ENCODE data around the gene MRPS7. TPM values are rescaled to one million over a fixed set of nuclear protein-coding genes. Genes with fewer than 3 reads are reported as not detected.

MRPS7 gene
- total and polyA plus RNA-seq, 8 donors = 41.0 to 70.4 (median 58.0) TPM

DNA sequence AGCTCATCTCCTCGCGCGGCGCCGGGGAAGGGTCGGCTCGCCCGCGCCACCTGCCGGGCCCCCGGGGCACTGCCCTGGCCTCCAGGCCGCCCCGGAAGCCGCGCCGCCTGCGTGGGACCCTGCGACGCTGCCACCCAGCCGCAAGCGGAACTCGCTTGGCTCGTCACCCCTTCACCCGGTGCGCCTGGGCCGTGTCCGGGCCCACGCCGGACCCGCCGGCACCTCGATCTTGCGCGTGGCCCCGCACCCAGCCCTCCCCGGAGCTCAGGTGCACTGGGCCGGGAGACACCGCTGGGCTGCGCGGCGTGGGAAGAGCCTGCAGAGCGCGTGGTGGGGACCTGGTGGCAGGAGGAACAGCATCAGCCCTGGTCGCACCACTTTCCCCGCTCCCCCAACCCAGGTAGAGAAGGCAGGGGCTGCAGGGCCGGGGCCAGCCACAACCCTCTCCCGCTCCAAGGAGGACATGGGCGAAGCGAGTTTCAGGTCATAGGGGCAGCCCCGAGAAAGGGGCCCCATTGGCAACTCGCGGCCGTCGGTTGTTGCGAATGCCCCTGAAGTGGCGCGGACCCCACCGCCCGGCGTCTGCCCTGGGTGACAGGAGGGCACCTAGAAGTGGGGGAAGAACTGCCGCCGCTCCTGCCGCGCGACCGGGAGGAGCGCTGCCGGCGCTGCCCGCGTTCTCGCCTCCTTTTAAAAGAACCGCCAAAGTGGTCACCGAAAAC, 9.7 kb downstream of the MRPS7 start:
- no peaks in the 10 kb centered on the region for H3K27me3 ChIP-seq
- H3K9me3 ChIP-seq = no peaks in the 10 kb centered on the region
- H3K36me3 ChIP-seq = peaks cover 0 to 45% of the 10 kb centered on the region in 2 donors
- peaks cover 13 to 58% of the 10 kb centered on the region in 2 donors for H3K4me1 ChIP-seq
- intact Hi-C loops (cut with DNase I) = no loop called here
- TF ChIP-seq, protein P1, sequence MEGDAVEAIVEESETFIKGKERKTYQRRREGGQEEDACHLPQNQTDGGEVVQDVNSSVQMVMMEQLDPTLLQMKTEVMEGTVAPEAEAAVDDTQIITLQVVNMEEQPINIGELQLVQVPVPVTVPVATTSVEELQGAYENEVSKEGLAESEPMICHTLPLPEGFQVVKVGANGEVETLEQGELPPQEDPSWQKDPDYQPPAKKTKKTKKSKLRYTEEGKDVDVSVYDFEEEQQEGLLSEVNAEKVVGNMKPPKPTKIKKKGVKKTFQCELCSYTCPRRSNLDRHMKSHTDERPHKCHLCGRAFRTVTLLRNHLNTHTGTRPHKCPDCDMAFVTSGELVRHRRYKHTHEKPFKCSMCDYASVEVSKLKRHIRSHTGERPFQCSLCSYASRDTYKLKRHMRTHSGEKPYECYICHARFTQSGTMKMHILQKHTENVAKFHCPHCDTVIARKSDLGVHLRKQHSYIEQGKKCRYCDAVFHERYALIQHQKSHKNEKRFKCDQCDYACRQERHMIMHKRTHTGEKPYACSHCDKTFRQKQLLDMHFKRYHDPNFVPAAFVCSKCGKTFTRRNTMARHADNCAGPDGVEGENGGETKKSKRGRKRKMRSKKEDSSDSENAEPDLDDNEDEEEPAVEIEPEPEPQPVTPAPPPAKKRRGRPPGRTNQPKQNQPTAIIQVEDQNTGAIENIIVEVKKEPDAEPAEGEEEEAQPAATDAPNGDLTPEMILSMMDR (IDR thresholded peaks at IDR 0.05) = peak; percentile 74 to 89
- peak overlapping the region; percentile 73 to 86 for H3K4me3 ChIP-seq
- ATAC-seq = peak; percentile 87
- peak in 3 of 4 donors; percentile 82 to 98 (median 84) for DNase-seq
- peak overlapping the region; percentile 81 to 95 for H3K27ac ChIP-seq

DNA sequence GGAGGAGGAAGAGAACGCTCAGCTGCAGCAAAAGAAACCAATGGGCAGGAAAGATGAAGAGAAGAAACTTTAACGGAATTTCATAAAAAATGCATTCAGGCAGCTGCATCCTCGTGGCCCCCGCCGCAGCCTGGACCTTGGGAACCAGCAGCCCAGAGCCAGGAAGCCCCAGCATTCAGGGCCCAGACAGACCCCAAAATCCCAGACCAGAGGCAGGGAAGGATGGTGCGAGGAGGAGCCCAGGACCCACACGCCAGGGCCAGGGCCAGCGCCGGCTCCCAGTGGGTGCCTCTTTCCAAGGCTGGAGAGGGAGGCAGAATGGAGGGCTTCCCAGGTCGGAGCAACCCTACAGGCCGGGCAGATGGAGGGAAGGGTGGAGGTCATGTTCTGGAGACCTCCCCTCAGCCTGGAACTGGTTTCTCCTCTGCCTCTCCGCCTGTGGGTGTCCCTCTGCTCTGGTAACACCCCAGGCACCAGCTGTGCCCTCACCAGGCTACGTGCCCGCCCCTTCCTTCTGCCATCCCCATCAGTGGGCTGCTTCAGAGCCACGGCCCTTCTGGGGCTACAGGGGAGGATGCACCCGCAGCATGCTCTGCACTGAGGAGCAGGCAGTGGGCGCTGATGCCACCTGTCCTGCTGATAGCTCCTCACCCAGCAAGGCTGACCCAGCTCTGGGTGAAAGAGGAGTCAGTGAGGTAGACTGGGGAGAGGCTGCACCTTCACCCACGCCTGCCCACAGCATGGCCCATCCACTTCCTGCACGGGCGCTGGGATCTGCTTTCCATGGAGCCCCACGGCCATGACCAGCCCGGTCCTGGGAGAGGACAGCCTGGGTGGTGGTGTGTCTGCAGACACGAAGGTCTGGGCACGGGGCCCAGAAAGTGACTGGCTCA, 10.5 kb downstream of the MRPS7 start:
- Histone ChIP-seq H3K27me3 (no peaks in the 10 kb centered on the region), H3K4me3 (peak overlapping the region; percentile 73 to 86), H3K27ac (peak overlapping the region; percentile 81 to 95), H3K4me1 (peaks cover 13 to 52% of the 10 kb centered on the region in 2 donors), H3K9me3 (no peaks in the 10 kb centered on the region), H3K36me3 (peaks cover 0 to 41% of the 10 kb centered on the region in 2 donors)
- TF ChIP-seq, protein P1 (IDR thresholded peaks at IDR 0.05) = no peak
- ATAC-seq (no peak), DNase-seq (no peak)
- intact Hi-C loops (cut with DNase I) = no loop called here

DNA sequence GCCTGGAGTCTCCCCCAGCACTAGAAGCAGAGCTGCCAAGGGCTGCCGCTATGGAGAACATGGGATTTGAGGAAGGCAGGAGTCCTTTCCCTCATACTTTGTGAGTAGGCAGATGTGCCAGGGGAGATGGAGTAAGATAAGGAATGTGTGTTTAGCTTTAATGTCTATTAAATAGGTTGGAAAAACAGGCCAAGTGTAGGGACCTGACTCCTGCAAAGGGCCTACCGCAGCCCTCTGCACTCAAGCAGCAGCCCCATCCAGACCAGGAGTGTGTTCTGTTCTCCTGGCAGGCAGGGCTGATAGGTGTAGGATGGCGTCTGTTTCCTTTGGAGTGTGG, 11.1 kb downstream of the MRPS7 start:
- ATAC-seq = no peak
- H3K27me3 ChIP-seq = no peaks in the 10 kb centered on the region
- H3K9me3 ChIP-seq = no peaks in the 10 kb centered on the region
- H3K36me3 ChIP-seq = peaks cover 0 to 42% of the 10 kb centered on the region in 2 donors
- TF ChIP-seq, protein P1 (IDR thresholded peaks at IDR 0.05) = no peak
- H3K4me1 ChIP-seq = peaks cover 13 to 46% of the 10 kb centered on the region in 2 donors
- intact Hi-C loops (cut with DNase I) = no loop called here
- peak overlapping the region in 1 of 2 donors; percentile 95 for H3K27ac ChIP-seq
- no peak overlapping the region for H3K4me3 ChIP-seq
- no peak for DNase-seq

DNA sequence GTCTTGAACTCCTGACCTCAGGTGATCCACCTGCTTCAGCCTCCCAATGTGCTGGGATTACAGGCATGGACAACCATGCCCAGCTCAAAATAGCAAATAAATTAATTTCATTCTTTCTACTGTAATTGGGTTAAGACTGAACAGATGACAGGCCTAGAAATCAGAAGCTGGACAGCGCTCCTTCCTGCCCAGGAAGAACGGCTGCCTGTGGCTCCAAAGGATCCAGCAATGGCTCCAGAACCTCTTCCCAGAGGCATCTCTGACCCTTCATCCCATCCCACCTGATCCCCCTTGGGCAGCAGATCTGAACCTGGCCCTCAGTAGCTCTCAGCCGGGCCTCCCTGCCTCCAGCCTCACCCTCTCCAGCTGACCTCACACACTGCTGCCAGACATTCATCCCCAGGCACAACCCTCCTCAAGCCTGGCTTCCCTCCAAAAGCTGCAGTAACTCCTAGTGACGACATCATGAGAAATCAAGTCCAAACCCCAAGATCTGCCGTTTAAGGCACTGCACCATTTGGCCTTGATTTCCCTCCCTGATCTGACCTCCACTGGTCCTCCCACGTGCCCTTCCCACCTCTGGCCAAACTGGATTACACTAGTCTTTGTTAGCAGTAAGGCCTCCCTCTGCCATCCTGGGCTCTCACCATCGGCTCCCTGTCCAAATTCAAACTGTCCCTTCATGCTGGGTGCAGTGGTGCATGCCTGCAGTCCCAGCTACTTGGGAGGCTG, 12.5 kb downstream of the MRPS7 start:
- no peak for DNase-seq
- intact Hi-C loops (cut with DNase I) = no loop called here
- TF ChIP-seq, protein P1 (IDR thresholded peaks at IDR 0.05) = no peak

More for the DNA sequence above, 12.5 kb downstream of the MRPS7 start:
- peaks cover 0 to 52% of the 10 kb centered on the region in 2 donors for H3K36me3 ChIP-seq
- no peaks in the 10 kb centered on the region for H3K27me3 ChIP-seq
- H3K27ac ChIP-seq = no peak overlapping the region
- no peak overlapping the region for H3K4me3 ChIP-seq
- no peak for ATAC-seq
- no peaks in the 10 kb centered on the region for H3K9me3 ChIP-seq
- H3K4me1 ChIP-seq = peaks cover 16 to 34% of the 10 kb centered on the region in 2 donors
